ENCODE data around the gene RHOBTB3.
"Not testable (repeated sequence)": the region's sequence is repeated elsewhere in the genome, so short reads cannot be mapped to it uniquely, and the experiment has no call there.

Gene RHOBTB3

GRCh38 chr5:95800553-95800952, 69.4 kb downstream of the RHOBTB3 start:
- no peak for DNase-seq (ENCODE audit: low read depth)

- DNase-seq (ENCODE audit: low read depth): no peak
Observed at GRCh38 chr5:95801532-95801931, 70.4 kb downstream of the RHOBTB3 start.

GRCh38 chr5:95801961-95802360, 70.8 kb downstream of the RHOBTB3 start:
- DNase-seq (ENCODE audit: low read depth): no peak

- DNase-seq (ENCODE audit: low read depth): no peak
Observed at GRCh38 chr5:95803271-95804148, 72.4 kb downstream of the RHOBTB3 start.

- DNase-seq (ENCODE audit: low read depth): no peak
Observed at GRCh38 chr5:95804736-95805539, 73.8 kb downstream of the RHOBTB3 start.

GRCh38 chr5:95806687-95807086, 75.6 kb downstream of the RHOBTB3 start:
- no peak for DNase-seq (ENCODE audit: low read depth)

GRCh38 chr5:95808013-95808685, 77.0 kb downstream of the RHOBTB3 start:
- no peak for DNase-seq (ENCODE audit: low read depth)

- peak; percentile 51 for DNase-seq (ENCODE audit: low read depth)
Observed at GRCh38 chr5:95808686-95809413, 77.7 kb downstream of the RHOBTB3 start.

GRCh38 chr5:95809414-95809960, 78.4 kb downstream of the RHOBTB3 start:
- no peak for DNase-seq (ENCODE audit: low read depth)

- no peak for DNase-seq (ENCODE audit: low read depth)
Observed at GRCh38 chr5:95810305-95811125, 79.4 kb downstream of the RHOBTB3 start.

- DNase-seq (ENCODE audit: low read depth): not testable (repeated sequence)
Observed at GRCh38 chr5:95811126-95811423, 79.9 kb downstream of the RHOBTB3 start.

- not testable (repeated sequence) for DNase-seq (ENCODE audit: low read depth)
Observed at GRCh38 chr5:95811461-95812073, 80.4 kb downstream of the RHOBTB3 start.

- no peak for DNase-seq (ENCODE audit: low read depth)
Observed at GRCh38 chr5:95812074-95812471, 80.9 kb downstream of the RHOBTB3 start.

GRCh38 chr5:95813035-95813434, 81.9 kb downstream of the RHOBTB3 start:
- DNase-seq (ENCODE audit: low read depth): not testable (repeated sequence)

- no peak for DNase-seq (ENCODE audit: low read depth)
Observed at GRCh38 chr5:95815155-95815729, 84.1 kb downstream of the RHOBTB3 start.

GRCh38 chr5:95816341-95816740, 85.2 kb downstream of the RHOBTB3 start:
- no peak for DNase-seq (ENCODE audit: low read depth)

- no peak for DNase-seq (ENCODE audit: low read depth)
Observed at GRCh38 chr5:95816776-95817175, 85.6 kb downstream of the RHOBTB3 start.

GRCh38 chr5:95817430-95817829, 86.3 kb downstream of the RHOBTB3 start:
- DNase-seq (ENCODE audit: low read depth): no peak

GRCh38 chr5:95818181-95819147, 87.3 kb downstream of the RHOBTB3 start:
- DNase-seq (ENCODE audit: low read depth): no peak

All from stimulated activated CD8-positive, alpha-beta memory T cell treated with anti-CD3 and anti-CD28 coated beads, Interleukin-15, amount 100 ng/mL, for 1 hour (primary cell).